Stimulated activated naive CD8-positive, alpha-beta T cell treated with anti-CD3 and anti-CD28 coated beads, Interleukin-15, amount 100 ng/mL, for 72 hours (primary cell): ENCODE data around the gene COL5A3.

Experiments
- ATAC-seq: fragments of 150-1000 bp; cut with Tn5 transposase; 2 replicates; pipeline ENCODE4 v1.10.0; 2021; ENCODE audit warnings: mild to moderate bottlenecking, moderate library complexity
- DNase-seq, 2 donors: peaks; one replicate each; pipeline ENCODE4 v3.0.0; 2021 to 2022
- H3K27ac Mint-ChIP-seq, 2 donors: one replicate each; pipeline ENCODE4 v1.8.0; 2022; ENCODE audit warnings: mild to moderate bottlenecking in 2 of 2, mixed read lengths in 2 of 2, moderate library complexity in 2 of 2
- H3K27me3 Mint-ChIP-seq: one replicate; pipeline ENCODE4 v1.8.0; 2022; ENCODE audit warnings: mixed read lengths
- H3K4me1 Mint-ChIP-seq: one replicate; pipeline ENCODE4 v1.8.0; 2022; ENCODE audit warnings: mild to moderate bottlenecking, mixed read lengths
- H3K4me3 Mint-ChIP-seq, 2 donors: one replicate each; pipeline ENCODE4 v1.8.0; 2022; ENCODE audit warnings: mild to moderate bottlenecking in 2 of 2, mixed read lengths in 2 of 2, moderate library complexity in 1 of 2
- H3K9me3 Mint-ChIP-seq, 2 donors: one replicate each; pipeline ENCODE4 v1.8.0; 2022; ENCODE audit warnings: mixed read lengths in 2 of 2

COL5A3 gene

DNA sequence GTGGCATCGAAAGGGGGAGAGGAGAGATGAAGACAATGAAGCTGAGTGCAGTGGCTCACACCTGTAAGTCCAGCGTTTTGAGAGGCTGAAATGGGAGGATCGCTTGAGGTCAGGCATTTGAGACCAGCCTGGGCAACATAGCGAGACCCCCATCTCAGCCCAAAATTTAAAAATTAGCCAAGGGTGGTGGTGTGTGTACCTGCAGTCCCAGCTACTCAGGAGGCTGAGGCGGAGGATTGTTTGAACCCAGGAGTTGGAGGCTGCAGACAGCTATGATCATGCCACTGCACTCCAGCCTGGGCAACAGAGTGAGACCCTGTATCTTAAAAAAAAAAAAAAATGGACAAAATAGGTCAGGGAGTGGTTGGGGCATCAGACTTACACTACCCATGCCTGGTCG, 10.5 kb upstream of the COL5A3 start:
- DNase-seq (no peak), ATAC-seq (no peak)
- Mint-ChIP-seq H3K4me1 (no peaks in the 10 kb centered on the region), H3K9me3 (no peaks in the 10 kb centered on the region), H3K27me3 (peaks cover 1% of the 10 kb centered on the region), H3K27ac (no peak overlapping the region), H3K4me3 (no peak overlapping the region)

DNA sequence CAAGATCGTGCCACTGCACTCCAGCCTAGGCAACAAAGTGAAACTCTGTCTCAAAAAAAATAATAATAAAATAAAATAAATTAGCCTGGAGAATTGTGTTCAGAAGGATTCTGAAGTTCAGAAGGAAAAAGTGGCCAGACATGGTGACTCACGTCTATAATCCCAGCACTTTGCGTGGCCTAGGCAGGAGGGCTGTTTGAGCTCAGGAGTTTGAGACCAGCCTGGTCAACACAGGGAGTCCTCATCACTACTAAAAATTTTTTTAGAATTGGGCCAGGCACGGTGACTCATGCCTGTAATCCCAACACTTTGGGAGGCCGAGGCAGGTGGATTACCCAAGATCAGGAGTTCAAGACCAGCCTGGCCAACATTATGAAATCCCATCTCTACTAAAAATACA, 8.9 kb upstream of the COL5A3 start:
- no peak for ATAC-seq
- H3K27me3 Mint-ChIP-seq = no peaks in the 10 kb centered on the region
- H3K27ac Mint-ChIP-seq = no peak overlapping the region
- no peaks in the 10 kb centered on the region for H3K9me3 Mint-ChIP-seq
- H3K4me1 Mint-ChIP-seq = no peaks in the 10 kb centered on the region
- no peak for DNase-seq
- no peak overlapping the region for H3K4me3 Mint-ChIP-seq

DNA sequence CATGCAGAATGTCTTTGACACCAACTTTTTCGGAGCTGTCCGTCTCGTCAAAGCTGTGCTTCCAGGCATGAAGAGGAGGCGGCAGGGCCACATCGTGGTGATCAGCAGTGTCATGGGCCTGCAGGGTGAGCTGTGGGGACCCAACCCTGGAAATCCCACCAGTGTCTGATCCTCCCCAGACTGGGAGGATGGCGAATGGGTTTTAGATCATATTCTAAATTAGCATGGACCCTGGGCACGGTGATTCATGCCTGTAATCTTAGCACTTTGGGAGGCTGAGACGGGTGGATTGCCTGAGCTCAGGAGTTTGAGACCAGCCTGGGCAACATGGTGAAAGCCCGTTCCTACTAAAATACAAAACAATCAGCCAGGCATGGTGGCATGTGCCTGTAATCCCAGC, 8.5 kb upstream of the COL5A3 start:
- Mint-ChIP-seq H3K27me3 (peaks cover 4% of the 10 kb centered on the region), H3K9me3 (no peaks in the 10 kb centered on the region), H3K27ac (no peak overlapping the region), H3K4me1 (no peaks in the 10 kb centered on the region), H3K4me3 (no peak overlapping the region)
- no peak for DNase-seq
- ATAC-seq = no peak

- DNase-seq (no peak), ATAC-seq (no peak)
- H3K27ac Mint-ChIP-seq = no peak overlapping the region
- peaks cover 9% of the 10 kb centered on the region for H3K27me3 Mint-ChIP-seq
- H3K9me3 Mint-ChIP-seq = no peaks in the 10 kb centered on the region
- no peaks in the 10 kb centered on the region for H3K4me1 Mint-ChIP-seq
- H3K4me3 Mint-ChIP-seq = no peak overlapping the region
Observed at GRCh38 chr19:10018263-10018662, 8.0 kb upstream of the COL5A3 start.

DNA sequence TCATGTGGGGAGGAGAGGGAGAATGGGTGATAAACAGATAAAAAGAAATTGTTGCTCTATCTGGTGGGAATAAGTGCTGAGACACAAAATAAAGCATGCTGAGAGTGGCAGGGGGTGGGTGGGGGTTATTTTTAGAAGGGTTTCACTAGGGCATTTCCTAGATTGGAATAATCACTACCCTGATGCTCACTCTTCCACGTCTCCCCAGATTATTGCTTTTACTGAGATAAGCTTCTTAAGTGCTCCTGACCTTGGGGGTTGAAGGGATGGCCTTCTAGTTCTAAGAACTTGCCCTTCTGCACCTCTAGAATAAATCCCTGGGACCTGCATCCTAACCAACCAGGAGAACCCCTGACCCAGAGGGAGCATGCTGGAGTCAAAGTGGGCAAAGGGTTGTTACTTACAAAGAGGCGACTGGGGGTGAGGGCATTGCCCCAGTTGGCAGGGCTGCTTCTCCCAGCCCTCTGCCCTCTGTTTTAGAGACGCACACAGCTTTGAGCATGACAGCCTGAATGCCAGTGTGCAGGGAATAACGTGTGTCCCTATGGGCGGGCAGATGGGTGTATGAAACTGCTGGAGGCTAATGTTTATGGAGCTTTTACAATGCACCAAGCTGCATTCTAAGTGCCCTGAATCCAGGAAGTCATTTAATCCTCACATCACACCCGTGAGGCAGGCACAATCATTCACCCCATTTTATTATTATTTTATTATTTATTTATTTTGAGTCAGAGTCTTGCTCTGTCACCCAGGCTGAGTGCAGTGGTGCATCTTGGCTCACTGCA, 3.7 kb upstream of the COL5A3 start:
- H3K4me3 Mint-ChIP-seq = no peak overlapping the region

DNA sequence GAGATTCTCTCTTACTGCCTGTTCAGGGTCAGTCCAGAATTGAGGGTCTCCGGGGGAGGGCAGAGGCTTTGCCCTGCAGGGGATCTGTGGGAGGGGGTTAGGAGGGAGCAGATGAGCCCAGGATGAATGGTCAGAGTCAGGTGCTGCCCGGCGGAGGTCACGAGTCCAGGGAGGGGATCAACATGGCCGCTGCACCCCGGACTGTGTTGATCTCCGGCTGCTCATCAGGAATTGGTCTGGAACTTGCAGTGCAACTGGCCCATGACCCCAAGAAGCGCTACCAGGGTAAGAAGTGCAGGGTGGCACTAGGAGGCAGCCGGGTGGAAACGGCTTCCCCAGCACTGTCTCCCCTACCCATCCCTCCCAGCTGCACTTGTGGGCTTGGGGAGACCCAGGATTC, 3.0 kb upstream of the COL5A3 start, which contains the start of gene RDH8:
TSS of gene RDH8 (plus strand) at position 168 of the 400 bp plus-strand sequence. CDS start at position 183, 15 bp downstream.
- Mint-ChIP-seq H3K9me3 (no peaks in the 10 kb centered on the region), H3K27ac (no peak within 1 kb of the TSS)

More for the DNA sequence above, 3.7 kb upstream of the COL5A3 start:
- H3K27ac Mint-ChIP-seq = no peak overlapping the region
- no peak for DNase-seq
- no peak for ATAC-seq
- peaks cover 50% of the 10 kb centered on the region for H3K27me3 Mint-ChIP-seq
- H3K4me1 Mint-ChIP-seq = peaks cover 8% of the 10 kb centered on the region
- H3K9me3 Mint-ChIP-seq = no peaks in the 10 kb centered on the region

DNA sequence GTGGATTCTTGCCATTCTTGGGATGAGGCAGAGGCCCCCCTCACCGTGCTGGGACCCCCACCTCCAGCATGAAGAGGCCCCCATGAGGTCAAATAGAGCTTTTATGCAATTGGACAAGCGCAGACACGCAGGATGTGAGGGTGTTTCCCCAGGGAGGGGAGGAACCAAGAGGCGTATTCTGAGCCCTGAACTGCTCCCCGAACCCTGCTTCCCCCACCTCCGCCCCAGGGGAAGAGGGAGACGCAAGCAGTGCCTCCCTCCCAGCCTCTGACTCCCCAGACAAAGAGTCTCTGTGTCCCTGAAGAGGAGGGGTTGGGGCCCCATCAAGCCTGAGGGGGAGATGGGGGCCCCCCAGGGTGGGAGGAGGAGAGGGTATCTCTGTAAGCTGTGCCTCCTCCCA, 1.7 kb upstream of the COL5A3 start:
- no peak overlapping the region for H3K4me3 Mint-ChIP-seq
- peaks cover 71% of the 10 kb centered on the region for H3K27me3 Mint-ChIP-seq
- H3K27ac Mint-ChIP-seq = no peak overlapping the region
- no peak for ATAC-seq
- peaks cover 25% of the 10 kb centered on the region for H3K4me1 Mint-ChIP-seq
- H3K9me3 Mint-ChIP-seq = no peaks in the 10 kb centered on the region
- DNase-seq = no peak

More for the DNA sequence above, 3.0 kb upstream of the COL5A3 start, which contains the start of gene RDH8:
- ATAC-seq (no peak), DNase-seq (no peak)
- peaks cover 15% of the 10 kb centered on the region for H3K4me1 Mint-ChIP-seq
- H3K27me3 Mint-ChIP-seq = peaks cover 57% of the 10 kb centered on the region
- H3K4me3 Mint-ChIP-seq = no peak within 1 kb of the TSS

- Mint-ChIP-seq H3K27me3 (peaks cover 79% of the 10 kb centered on the region), H3K9me3 (no peaks in the 10 kb centered on the region), H3K4me1 (peaks cover 35% of the 10 kb centered on the region), H3K27ac (no peak overlapping the region), H3K4me3 (no peak overlapping the region)
- no peak for DNase-seq
- no peak for ATAC-seq
Observed at GRCh38 chr19:10010939-10011338, 635 bp upstream of the COL5A3 start.

DNA sequence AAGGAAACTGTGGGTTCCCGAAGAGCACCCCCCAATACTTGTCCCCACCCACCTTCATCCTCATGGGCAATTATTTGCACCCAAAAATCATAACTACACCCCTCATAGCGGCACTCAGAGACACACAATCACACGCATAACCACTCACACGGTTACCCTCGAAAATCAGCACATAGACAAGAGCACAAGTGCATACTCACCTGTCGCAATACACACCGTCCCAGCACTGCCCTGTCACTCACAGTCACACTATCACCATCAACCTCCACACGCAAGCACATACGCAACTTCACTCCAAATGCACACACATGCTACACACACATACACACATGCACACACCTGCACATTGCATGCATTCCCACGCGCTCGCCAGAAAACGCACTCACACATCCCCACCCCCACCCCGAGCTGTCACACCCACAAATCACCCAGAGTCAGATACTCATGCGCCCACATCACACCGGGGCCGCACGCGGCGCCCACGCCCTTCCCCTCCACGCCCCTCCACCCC, 535 bp downstream of the COL5A3 start:
- peaks cover 89% of the 10 kb centered on the region for H3K27me3 Mint-ChIP-seq
- H3K4me3 Mint-ChIP-seq = peak overlapping the region in 1 of 2 donors; percentile 42
- DNase-seq = no peak
- H3K27ac Mint-ChIP-seq = no peak overlapping the region
- H3K4me1 Mint-ChIP-seq = peaks cover 42% of the 10 kb centered on the region
- no peaks in the 10 kb centered on the region for H3K9me3 Mint-ChIP-seq
- ATAC-seq = no peak

GRCh38 chr19:10008184-10008765, 2.0 kb downstream of the COL5A3 start:
- ATAC-seq = no peak
- Mint-ChIP-seq H3K4me1 (peaks cover 42% of the 10 kb centered on the region), H3K4me3 (peak overlapping the region; percentile 2 to 3), H3K27me3 (peaks cover 88% of the 10 kb centered on the region), H3K27ac (peak overlapping the region in 1 of 2 donors; percentile 5), H3K9me3 (no peaks in the 10 kb centered on the region)
- no peak for DNase-seq

DNA sequence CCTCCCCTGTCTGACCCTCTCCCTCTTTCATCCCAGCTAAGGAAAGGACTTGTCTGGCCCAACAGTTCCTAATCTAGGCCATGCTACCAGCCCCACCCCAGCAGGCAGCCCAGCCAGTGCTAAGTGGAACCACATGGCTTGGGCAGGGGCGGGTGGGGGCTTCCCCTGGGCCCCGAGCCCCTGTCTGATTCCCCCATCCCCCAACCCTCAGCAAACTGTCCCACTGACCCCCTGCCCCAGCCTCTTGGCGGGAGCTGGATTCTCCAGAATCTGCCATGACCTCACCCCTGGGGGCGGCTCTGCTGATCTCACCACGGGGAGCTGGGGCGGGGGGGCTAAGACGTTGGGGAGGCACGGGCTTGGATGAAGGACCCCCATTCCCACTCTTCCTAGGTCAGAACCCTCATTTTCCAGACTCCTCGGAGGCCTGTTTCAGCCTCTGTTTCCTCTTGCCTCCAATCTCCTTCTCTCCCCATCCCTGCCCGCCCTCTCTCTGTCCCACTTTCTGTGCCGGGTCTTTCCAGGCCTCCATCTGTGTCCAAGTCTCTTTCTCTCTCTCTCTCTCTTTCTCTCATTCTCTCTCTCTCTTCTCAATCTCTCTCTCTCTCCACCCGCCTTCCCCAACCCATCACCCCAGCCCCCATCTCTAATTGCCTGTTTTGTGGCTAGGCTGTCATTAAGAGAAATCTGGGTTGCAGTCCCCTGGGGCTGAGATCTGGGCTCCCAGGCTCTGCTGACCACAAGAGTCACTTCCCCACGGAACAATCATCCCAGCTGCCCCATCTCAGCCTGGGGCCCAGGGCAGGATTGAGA, 2.7 kb downstream of the COL5A3 start:
- no peak for ATAC-seq
- Mint-ChIP-seq H3K4me1 (peaks cover 42% of the 10 kb centered on the region), H3K27ac (no peak overlapping the region), H3K9me3 (no peaks in the 10 kb centered on the region), H3K4me3 (no peak overlapping the region), H3K27me3 (peaks cover 88% of the 10 kb centered on the region)
- DNase-seq = no peak

GRCh38 chr19:10006752-10007323, 3.5 kb downstream of the COL5A3 start:
- Mint-ChIP-seq H3K9me3 (no peaks in the 10 kb centered on the region), H3K4me1 (peaks cover 42% of the 10 kb centered on the region), H3K4me3 (no peak overlapping the region), H3K27ac (no peak overlapping the region), H3K27me3 (peaks cover 84% of the 10 kb centered on the region)
- DNase-seq (no peak), ATAC-seq (no peak)

DNA sequence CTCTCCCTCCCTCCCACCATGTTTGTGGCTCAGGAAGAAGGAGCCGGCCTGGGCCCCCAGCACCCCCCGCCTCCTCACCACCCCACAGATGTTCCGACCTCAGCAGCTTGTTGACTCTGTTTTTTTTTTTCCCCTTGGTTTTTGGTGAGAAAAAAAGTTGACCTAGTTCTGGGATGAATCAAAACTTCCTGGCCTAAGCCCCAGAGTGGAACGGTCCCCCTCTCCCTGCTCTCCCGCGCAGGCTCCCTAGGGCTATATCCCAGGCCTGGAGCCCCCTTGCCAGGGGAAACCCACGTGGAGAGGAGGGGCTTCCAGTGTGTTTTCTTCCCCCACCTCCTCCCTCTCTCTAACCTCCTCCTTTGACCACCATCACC, 4.0 kb downstream of the COL5A3 start:
- DNase-seq = no peak
- Mint-ChIP-seq H3K27ac (no peak overlapping the region), H3K27me3 (peaks cover 84% of the 10 kb centered on the region), H3K9me3 (no peaks in the 10 kb centered on the region), H3K4me3 (no peak overlapping the region), H3K4me1 (peaks cover 42% of the 10 kb centered on the region)
- ATAC-seq = no peak

DNA sequence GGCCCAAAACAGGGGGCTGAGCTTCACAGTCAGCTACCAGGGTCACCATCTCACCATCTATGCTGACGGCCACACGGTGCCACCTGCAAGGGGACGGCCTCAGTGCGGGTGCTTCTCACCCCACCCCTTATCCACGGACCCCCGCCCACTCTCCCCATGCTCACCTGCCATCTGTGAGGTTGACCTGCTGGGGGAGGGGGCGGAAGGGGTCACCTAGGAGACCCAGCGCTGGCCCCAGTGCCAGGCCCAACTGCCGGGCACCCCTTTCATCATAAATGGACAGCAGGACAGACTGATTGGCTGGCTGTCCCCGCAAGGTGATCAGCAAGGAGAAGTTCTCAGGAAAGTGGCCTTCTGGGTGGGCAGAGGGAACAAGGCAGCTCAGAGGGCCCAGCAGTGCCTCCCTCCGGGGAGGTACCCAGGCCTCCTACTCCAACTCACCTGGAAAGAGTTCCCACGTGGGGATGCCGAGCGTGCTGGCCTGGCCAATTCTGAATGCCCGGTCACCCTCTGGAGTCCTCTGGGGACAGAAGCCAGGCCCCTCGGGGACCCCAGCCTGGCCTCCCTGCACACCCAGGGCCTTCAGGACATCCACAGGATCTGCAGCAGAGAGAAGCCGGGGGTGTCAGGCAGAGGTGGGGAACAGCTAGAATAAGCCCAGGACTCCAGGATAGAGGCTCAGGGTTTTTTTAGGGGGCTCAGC, 4.5 kb downstream of the COL5A3 start:
- H3K27me3 Mint-ChIP-seq = peaks cover 80% of the 10 kb centered on the region
- peaks cover 42% of the 10 kb centered on the region for H3K4me1 Mint-ChIP-seq
- H3K27ac Mint-ChIP-seq = no peak overlapping the region
- DNase-seq (no peak), ATAC-seq (peak; percentile 16)
- no peaks in the 10 kb centered on the region for H3K9me3 Mint-ChIP-seq
- no peak overlapping the region for H3K4me3 Mint-ChIP-seq

DNA sequence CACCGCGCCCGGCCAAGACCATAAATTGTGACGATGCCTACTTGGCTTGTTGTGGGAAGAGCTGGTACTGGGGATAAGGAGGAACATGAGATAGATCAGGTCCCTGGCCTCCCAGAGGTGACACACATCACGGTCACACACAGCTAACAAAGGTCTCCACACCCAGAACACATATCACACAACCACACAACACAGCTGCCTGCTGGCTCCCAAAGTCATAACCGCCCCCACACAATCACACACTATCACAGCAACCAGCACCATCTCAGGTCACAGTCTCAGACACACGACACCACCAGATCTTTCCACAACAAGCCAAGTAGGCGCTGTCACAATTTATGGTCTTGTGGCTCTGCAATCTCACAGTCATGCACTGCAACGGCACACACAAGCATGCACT, 5.7 kb downstream of the COL5A3 start:
- ATAC-seq (no peak), DNase-seq (no peak)
- Mint-ChIP-seq H3K4me3 (no peak overlapping the region), H3K9me3 (no peaks in the 10 kb centered on the region), H3K4me1 (peaks cover 43% of the 10 kb centered on the region), H3K27ac (no peak overlapping the region), H3K27me3 (peaks cover 78% of the 10 kb centered on the region)
